Measurements from ENCODE around the gene MASP1.

MASP1 gene

DNA sequence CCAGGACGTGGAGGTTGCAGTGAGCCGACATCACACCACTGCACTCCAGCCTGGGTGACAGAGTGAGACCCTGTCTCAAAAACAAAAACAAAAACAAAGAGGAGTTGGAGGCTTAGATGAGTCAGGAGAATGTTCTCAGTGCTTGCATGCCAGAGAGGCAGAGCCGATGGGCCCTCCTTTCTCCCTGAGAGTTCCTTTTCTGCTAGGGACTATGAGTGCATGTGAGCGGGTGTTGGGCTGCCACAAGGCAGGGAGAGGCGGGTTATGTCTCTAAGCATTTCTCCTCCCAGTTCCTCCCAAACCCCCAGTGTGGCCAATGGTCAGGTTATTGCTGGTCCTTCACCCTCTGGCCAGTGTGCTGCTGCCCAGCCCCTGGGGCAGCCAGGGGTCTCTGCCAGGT, 49.1 kb downstream of the MASP1 start:
- no peak for TF ChIP-seq POLR2AphosphoS5 (IDR thresholded peaks at IDR 0.05; ENCODE audit: low read depth, low read length)
- TF ChIP-seq TAF1 (IDR thresholded peaks at IDR 0.05; ENCODE audit: borderline replicate concordance, insufficient read depth, low read length): no peak
- TF ChIP-seq, protein P1, sequence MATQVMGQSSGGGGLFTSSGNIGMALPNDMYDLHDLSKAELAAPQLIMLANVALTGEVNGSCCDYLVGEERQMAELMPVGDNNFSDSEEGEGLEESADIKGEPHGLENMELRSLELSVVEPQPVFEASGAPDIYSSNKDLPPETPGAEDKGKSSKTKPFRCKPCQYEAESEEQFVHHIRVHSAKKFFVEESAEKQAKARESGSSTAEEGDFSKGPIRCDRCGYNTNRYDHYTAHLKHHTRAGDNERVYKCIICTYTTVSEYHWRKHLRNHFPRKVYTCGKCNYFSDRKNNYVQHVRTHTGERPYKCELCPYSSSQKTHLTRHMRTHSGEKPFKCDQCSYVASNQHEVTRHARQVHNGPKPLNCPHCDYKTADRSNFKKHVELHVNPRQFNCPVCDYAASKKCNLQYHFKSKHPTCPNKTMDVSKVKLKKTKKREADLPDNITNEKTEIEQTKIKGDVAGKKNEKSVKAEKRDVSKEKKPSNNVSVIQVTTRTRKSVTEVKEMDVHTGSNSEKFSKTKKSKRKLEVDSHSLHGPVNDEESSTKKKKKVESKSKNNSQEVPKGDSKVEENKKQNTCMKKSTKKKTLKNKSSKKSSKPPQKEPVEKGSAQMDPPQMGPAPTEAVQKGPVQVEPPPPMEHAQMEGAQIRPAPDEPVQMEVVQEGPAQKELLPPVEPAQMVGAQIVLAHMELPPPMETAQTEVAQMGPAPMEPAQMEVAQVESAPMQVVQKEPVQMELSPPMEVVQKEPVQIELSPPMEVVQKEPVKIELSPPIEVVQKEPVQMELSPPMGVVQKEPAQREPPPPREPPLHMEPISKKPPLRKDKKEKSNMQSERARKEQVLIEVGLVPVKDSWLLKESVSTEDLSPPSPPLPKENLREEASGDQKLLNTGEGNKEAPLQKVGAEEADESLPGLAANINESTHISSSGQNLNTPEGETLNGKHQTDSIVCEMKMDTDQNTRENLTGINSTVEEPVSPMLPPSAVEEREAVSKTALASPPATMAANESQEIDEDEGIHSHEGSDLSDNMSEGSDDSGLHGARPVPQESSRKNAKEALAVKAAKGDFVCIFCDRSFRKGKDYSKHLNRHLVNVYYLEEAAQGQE (IDR thresholded peaks at IDR 0.05; ENCODE audit: insufficient read depth in 1 of 2, low read depth in 2 of 2, low read length in 2 of 2): no peak
- no peak for TF ChIP-seq SIN3A (IDR thresholded peaks at IDR 0.05; ENCODE audit: borderline replicate concordance, insufficient read depth, low read length)
- TF ChIP-seq FOXP2 (optimal IDR thresholded peaks at IDR 0.05; ENCODE audit: borderline replicate concordance, extremely low read depth, extremely low read length, insufficient read depth): no peak

DNA sequence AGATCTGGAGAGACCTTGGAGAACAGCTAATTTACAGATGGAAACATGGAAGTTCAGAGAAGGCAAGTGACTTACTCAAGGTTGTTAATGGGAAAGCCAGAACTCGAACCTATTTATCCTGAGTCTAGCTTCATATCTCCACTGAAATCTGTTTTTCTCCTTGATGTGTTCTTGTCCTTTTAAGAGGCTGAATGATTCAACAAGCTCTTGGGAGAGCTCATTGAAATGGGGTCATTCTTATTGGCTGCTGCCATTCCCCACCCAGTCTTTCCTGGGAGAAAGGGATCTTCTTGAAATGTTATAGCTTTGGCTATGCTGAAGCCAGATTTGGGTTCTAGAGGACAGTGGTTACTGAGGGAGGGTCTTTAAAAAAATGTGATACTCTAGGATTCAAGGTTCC, 53.3 kb downstream of the MASP1 start:
- TF ChIP-seq POLR2AphosphoS5 (IDR thresholded peaks at IDR 0.05; ENCODE audit: low read depth, low read length) (no peak), SIN3A (IDR thresholded peaks at IDR 0.05; ENCODE audit: borderline replicate concordance, insufficient read depth, low read length) (no peak), FOXP2 (optimal IDR thresholded peaks at IDR 0.05; ENCODE audit: borderline replicate concordance, extremely low read depth, extremely low read length, insufficient read depth) (no peak)
- TF ChIP-seq, protein P1 (IDR thresholded peaks at IDR 0.05; ENCODE audit: insufficient read depth in 1 of 2, low read depth in 2 of 2, low read length in 2 of 2): no peak

DNA sequence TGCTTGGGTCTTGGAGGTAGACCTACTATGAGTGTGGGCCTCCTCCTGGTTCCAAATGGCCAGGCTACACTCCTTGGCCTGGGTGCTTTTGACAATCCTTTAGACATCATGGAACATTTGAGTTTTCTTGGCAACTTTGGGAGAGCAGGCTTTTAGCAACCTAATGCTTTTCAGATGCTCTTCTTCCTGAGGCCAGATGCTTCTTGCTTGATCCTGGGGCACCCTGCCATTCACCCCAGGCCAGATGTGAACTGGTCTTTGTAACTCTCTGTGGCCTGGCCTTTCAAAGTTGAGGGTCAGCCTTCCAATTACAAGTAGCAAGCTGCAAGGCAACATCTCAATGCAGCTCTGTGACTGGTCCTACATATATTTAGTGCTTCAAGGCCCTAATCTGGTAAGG, 53.8 kb downstream of the MASP1 start:
- TF ChIP-seq FOXP2 (optimal IDR thresholded peaks at IDR 0.05; ENCODE audit: borderline replicate concordance, extremely low read depth, extremely low read length, insufficient read depth) (no peak), SIN3A (IDR thresholded peaks at IDR 0.05; ENCODE audit: borderline replicate concordance, insufficient read depth, low read length) (no peak), POLR2AphosphoS5 (IDR thresholded peaks at IDR 0.05; ENCODE audit: low read depth, low read length) (no peak), TAF1 (IDR thresholded peaks at IDR 0.05; ENCODE audit: borderline replicate concordance, insufficient read depth, low read length) (no peak)
- TF ChIP-seq, protein P1 (IDR thresholded peaks at IDR 0.05; ENCODE audit: insufficient read depth in 1 of 2, low read depth in 2 of 2, low read length in 2 of 2): no peak

DNA sequence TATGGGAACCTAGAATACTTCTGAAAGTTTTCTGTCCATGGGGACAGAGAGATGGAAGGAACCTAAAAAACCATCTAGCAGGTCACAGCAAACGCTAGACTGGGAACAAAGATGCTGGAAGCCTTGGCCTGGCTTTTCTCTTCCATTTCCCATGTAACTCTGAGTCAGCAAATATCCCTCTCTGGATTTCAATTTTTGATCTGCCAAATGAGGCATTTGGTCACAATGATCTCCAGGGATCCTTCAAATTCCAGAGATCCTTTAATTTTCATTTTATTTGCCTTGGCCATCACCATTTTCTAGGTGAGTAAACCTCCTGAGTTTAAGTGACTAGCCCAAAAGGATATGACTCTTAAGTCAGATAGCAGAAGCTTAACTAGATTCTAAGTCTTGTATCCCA, 54.6 kb downstream of the MASP1 start:
- TF ChIP-seq, protein P1 (IDR thresholded peaks at IDR 0.05; ENCODE audit: insufficient read depth in 1 of 2, low read depth in 2 of 2, low read length in 2 of 2): no peak
- TF ChIP-seq FOXP2 (optimal IDR thresholded peaks at IDR 0.05; ENCODE audit: borderline replicate concordance, extremely low read depth, extremely low read length, insufficient read depth) (no peak), POLR2AphosphoS5 (IDR thresholded peaks at IDR 0.05; ENCODE audit: low read depth, low read length) (no peak), TAF1 (IDR thresholded peaks at IDR 0.05; ENCODE audit: borderline replicate concordance, insufficient read depth, low read length) (no peak), SIN3A (IDR thresholded peaks at IDR 0.05; ENCODE audit: borderline replicate concordance, insufficient read depth, low read length) (no peak)

DNA sequence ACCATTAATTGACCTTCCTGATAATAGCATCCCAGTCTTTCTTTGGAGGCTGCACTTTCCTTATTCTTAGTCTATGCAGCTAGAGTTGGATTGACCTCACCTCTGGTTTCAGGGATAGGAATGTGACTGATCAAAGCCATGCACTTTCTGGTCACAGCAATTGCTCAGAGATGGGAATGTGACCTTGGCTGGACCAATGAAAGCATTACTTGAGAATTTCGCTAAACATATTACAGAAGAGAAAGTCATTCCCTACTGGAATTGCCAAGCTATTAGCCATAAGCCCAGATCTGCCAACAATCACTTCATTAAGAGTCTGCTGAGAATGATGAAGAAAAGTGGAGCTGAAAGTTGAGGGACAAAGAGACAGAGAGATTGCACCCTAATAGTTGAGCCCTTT, 61.5 kb downstream of the MASP1 start:
- no peak for TF ChIP-seq SIN3A (IDR thresholded peaks at IDR 0.05; ENCODE audit: borderline replicate concordance, insufficient read depth, low read length)
- TF ChIP-seq TAF1 (IDR thresholded peaks at IDR 0.05; ENCODE audit: borderline replicate concordance, insufficient read depth, low read length): no peak
- no peak for TF ChIP-seq POLR2AphosphoS5 (IDR thresholded peaks at IDR 0.05; ENCODE audit: low read depth, low read length)
- TF ChIP-seq FOXP2 (optimal IDR thresholded peaks at IDR 0.05; ENCODE audit: borderline replicate concordance, extremely low read depth, extremely low read length, insufficient read depth): no peak
- TF ChIP-seq, protein P1 (IDR thresholded peaks at IDR 0.05; ENCODE audit: insufficient read depth in 1 of 2, low read depth in 2 of 2, low read length in 2 of 2): no peak
